MCF 10A (cell line): ENCODE measurements around the gene DCLK2. TPM values are rescaled to one million over a fixed set of nuclear protein-coding genes. Genes with fewer than 3 reads are reported as not detected.

Experiments used
- BruUV-seq: library from RNA; stranded (reverse); fragments of 400-500 nt; replicated peaks from 2 replicates; lab custom pipeline; 2021; lab: Mats Ljungman, UMichigan
- CTCF ChIA-PET: fragments of 300-600 bp; sonication (Branson Sonifier 250); formaldehyde crosslinking; extraction: SDS; loops from one replicate; lab custom pipeline; 2021; ENCODE audit warnings: antibody characterized with exemption, inconsistent platforms; lab: Yijun Ruan, JAX
- POLR2A ChIA-PET: fragments of 300-600, 350-650 bp; sonication (Branson Sonifier 250); formaldehyde crosslinking; extraction: SDS; loops from one replicate; lab custom pipeline; 2020; ENCODE audit warnings: antibody characterized with exemption, inconsistent platforms; lab: Yijun Ruan, JAX
- DNase-seq: peaks from one replicate; pipeline ENCODE4 v3.0.0-alpha.2; 2018; ENCODE audit not compliant: unreplicated experiment
- H3K27ac Mint-ChIP-seq: one replicate; pipeline ENCODE4 v1.8.0; 2022; ENCODE audit warnings: mild to moderate bottlenecking, low read depth, mixed read lengths; ENCODE audit not compliant: unreplicated experiment
- H3K27me3 Mint-ChIP-seq: one replicate; pipeline ENCODE4 v1.8.0; 2022; ENCODE audit warnings: mixed read lengths; ENCODE audit not compliant: insufficient read depth, unreplicated experiment
- H3K36me3 Mint-ChIP-seq: one replicate; pipeline ENCODE4 v1.8.0; 2022; ENCODE audit warnings: mild to moderate bottlenecking, moderate library complexity, mixed read lengths; ENCODE audit not compliant: insufficient read depth, unreplicated experiment
- H3K4me1 Mint-ChIP-seq: one replicate; pipeline ENCODE4 v1.8.0; 2022; ENCODE audit warnings: mixed read lengths; ENCODE audit not compliant: insufficient read depth, unreplicated experiment
- H3K4me3 Mint-ChIP-seq: one replicate; pipeline ENCODE4 v1.8.0; 2022; ENCODE audit warnings: mild to moderate bottlenecking, moderate library complexity, mixed read lengths; ENCODE audit not compliant: unreplicated experiment
- H3K9me3 Mint-ChIP-seq: one replicate; pipeline ENCODE4 v1.8.0; 2022; ENCODE audit warnings: mixed read lengths; ENCODE audit not compliant: unreplicated experiment
- intact Hi-C: fragments of 100-400 bp; cut with micrococcal nuclease; formaldehyde crosslinking; loops from 2 replicates; pipeline ENCODE4 v1.14.1; 2022
- total RNA-seq: library from RNA; stranded (reverse); gene quantifications from 2 replicates; pipeline ENCODE4 v1.2.3, GENCODE V29; 2022
- TF ChIP-seq, protein P1 (sequence below): fragments of 200-600 bp; IDR thresholded peaks from one replicate; pipeline ENCODE4 v1.8.0; 2022; ENCODE audit warnings: antibody characterized with exemption, mild to moderate bottlenecking; ENCODE audit not compliant: unreplicated experiment

Gene DCLK2
- total RNA-seq, 1 experiment from 2014 or later: 1.2 TPM

DNA sequence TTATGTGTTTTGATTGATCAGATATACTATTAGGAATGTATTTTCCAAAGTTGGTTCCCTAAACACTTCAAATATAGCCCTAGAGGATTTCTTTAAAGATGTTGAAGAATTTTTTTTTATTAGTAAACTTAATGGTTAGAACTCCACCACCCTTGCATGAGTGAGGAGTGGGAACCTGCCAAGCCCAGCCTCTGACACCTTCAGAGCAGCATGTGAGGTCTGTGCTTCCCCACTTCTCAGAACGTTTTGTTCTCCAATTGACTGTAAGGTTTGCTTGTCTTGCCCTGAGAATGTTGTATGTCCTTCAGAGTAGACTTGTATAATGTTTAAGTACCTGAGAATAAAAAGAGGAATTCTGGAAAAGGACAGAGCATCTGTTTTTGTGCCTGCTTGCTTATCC, 126.8 kb downstream of the DCLK2 start:
- no TSS peak for BruUV-seq
- ChIA-PET POLR2A (interaction anchor here (0.6 to 1.1 kb wide), 2 partner anchors 36 to 215 kb away, joined by 3 read pairs; no protein-coding TSS in a partner anchor), CTCF (interaction anchor here (0.7 kb wide), 1 partner anchor 163 kb away, joined by 3 read pairs; no protein-coding TSS in a partner anchor)
- DNase-seq: no peak
- Mint-ChIP-seq H3K4me3 (no peak overlapping the region), H3K4me1 (no peaks in the 10 kb centered on the region), H3K27me3 (no peaks in the 10 kb centered on the region), H3K36me3 (no peaks in the 10 kb centered on the region), H3K9me3 (no peaks in the 10 kb centered on the region), H3K27ac (no peak overlapping the region)
- TF ChIP-seq, protein P1, sequence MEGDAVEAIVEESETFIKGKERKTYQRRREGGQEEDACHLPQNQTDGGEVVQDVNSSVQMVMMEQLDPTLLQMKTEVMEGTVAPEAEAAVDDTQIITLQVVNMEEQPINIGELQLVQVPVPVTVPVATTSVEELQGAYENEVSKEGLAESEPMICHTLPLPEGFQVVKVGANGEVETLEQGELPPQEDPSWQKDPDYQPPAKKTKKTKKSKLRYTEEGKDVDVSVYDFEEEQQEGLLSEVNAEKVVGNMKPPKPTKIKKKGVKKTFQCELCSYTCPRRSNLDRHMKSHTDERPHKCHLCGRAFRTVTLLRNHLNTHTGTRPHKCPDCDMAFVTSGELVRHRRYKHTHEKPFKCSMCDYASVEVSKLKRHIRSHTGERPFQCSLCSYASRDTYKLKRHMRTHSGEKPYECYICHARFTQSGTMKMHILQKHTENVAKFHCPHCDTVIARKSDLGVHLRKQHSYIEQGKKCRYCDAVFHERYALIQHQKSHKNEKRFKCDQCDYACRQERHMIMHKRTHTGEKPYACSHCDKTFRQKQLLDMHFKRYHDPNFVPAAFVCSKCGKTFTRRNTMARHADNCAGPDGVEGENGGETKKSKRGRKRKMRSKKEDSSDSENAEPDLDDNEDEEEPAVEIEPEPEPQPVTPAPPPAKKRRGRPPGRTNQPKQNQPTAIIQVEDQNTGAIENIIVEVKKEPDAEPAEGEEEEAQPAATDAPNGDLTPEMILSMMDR: no peak
- intact Hi-C loops: no loop called here

DNA sequence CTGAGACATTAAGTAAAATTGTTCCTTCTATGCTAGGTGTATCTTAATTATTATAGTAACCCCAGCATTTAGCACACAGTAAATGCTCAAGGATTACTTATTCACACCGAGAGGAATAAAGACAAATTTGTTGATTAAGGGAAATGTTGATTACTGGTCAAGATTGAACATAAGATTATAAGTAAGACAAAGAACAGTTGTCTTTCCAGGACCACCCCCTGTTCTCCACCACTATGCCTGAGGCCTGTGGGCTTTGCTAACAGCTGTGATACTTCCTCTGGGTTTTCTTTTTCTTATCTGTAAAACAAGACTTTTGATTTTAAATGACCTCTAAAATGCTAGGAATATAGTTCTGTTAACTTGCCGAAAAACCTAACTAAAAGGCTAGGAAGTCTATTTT, 128.0 kb downstream of the DCLK2 start:
- no peak for DNase-seq
- CTCF ChIA-PET: interaction anchor here (0.7 to 1.5 kb wide), 2 partner anchors 12 to 196 kb away, joined by 3 to 6 read pairs; no protein-coding TSS in a partner anchor
- Mint-ChIP-seq H3K4me3 (no peak overlapping the region), H3K9me3 (no peaks in the 10 kb centered on the region), H3K4me1 (no peaks in the 10 kb centered on the region), H3K27me3 (no peaks in the 10 kb centered on the region), H3K27ac (no peak overlapping the region), H3K36me3 (no peaks in the 10 kb centered on the region)
- no TSS peak for BruUV-seq
- TF ChIP-seq, protein P1: no peak
- POLR2A ChIA-PET: interaction anchor here (1.1 kb wide), 1 partner anchor 37 kb away, joined by 3 read pairs; no protein-coding TSS in a partner anchor
- intact Hi-C loops: no loop called here

DNA sequence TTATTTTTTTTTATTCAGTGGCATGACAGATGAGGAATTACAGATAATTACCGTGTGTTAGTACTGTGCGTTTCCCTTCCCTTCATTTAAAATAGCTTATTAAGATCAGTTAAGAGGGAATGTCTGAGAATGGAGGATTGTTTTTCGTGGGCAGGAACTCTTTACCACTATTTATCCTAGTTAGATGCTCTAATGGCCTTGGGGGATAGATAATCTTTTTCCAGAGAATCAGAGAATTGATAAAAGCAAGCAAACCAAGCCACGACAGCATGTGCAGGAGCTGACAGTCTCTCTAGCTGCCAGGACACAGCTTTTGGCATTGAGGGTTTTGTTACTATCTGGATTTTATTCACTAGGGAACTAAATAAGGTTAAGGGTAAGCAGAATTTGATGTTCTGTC, 128.7 kb downstream of the DCLK2 start:
- POLR2A ChIA-PET: interaction anchor here (0.8 kb wide), 1 partner anchor 10 kb away, joined by 3 read pairs; no protein-coding TSS in a partner anchor
- H3K4me1 Mint-ChIP-seq: no peaks in the 10 kb centered on the region

DNA sequence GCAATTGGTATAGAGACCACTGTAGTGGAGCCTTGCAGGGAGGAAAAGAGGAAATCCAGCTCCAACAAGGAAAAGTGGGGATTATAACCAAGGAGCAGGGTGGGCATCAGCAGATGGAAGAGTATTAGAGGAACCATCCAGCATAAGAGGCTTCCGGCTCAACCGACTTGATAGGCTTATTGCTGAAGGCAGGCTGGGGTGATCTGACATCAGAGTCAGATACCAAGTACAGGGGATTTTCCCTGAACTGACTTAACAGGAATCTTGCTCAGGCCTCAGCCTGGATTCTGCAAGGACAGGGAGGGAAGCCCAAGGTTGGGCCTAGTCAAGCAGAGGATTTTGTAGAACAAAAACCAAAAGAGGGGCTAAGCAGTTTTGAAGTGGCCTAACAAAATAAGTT, 129.6 kb downstream of the DCLK2 start:
- no peak overlapping the region for H3K4me3 Mint-ChIP-seq

More for the DNA sequence above, 128.7 kb downstream of the DCLK2 start:
- H3K9me3 Mint-ChIP-seq: no peaks in the 10 kb centered on the region
- no peak overlapping the region for H3K4me3 Mint-ChIP-seq
- no TSS peak for BruUV-seq
- H3K27ac Mint-ChIP-seq: no peak overlapping the region
- H3K27me3 Mint-ChIP-seq: no peaks in the 10 kb centered on the region
- no peak for DNase-seq
- CTCF ChIA-PET: interaction anchor here (0.7 to 1.5 kb wide), 2 partner anchors 12 to 196 kb away, joined by 3 to 6 read pairs; no protein-coding TSS in a partner anchor
- intact Hi-C loops: no loop called here
- TF ChIP-seq, protein P1: no peak
- no peaks in the 10 kb centered on the region for H3K36me3 Mint-ChIP-seq

More for the DNA sequence above, 129.6 kb downstream of the DCLK2 start:
- no peaks in the 10 kb centered on the region for H3K36me3 Mint-ChIP-seq
- peaks cover 4% of the 10 kb centered on the region for H3K4me1 Mint-ChIP-seq
- BruUV-seq: no TSS peak
- DNase-seq: no peak
- intact Hi-C loops: loop anchor here (2.0 kb wide), 1 partner anchor 103 kb away; no protein-coding TSS in a partner anchor
- H3K27me3 Mint-ChIP-seq: no peaks in the 10 kb centered on the region
- ChIA-PET CTCF (interaction anchor here (1.4 to 2.7 kb wide), 2 partner anchors 9 to 199 kb away, joined by 9 to 50 read pairs; no protein-coding TSS in a partner anchor), POLR2A (no interaction called here)
- TF ChIP-seq, protein P1: no peak
- no peaks in the 10 kb centered on the region for H3K9me3 Mint-ChIP-seq
- H3K27ac Mint-ChIP-seq: no peak overlapping the region
